ENCODE measurements around the gene SLC7A6. TPM values are rescaled to one million over a fixed set of nuclear protein-coding genes. Genes with fewer than 3 reads are reported as not detected.

Gene SLC7A6
- total RNA-seq, 1 experiment from 2014 or later: 28.5 TPM

GRCh38 chr16:68242926-68243858 lies 21.1 kb upstream of the SLC7A6 start:
- H2AFZ ChIP-seq (ENCODE audit: low read depth, low read length, poor library complexity, severe bottlenecking): no peak overlapping the region
- POLR2A ChIA-PET: no interaction called here

More at GRCh38 chr16:68242926-68243858, 21.1 kb upstream of the SLC7A6 start:
- no peak for ATAC-seq
- Histone ChIP-seq H3K4me2 (ENCODE audit: low read length) (no peak overlapping the region), H3K4me1 (ENCODE audit: control insufficient read depth in 1 of 2, insufficient read depth in 2 of 2, low read length in 2 of 2) (peaks cover 9 to 32% of the 10 kb centered on the region in 2 experiments), H3K9me3 (ENCODE audit: control insufficient read depth in 1 of 2, insufficient read depth in 1 of 2, low read depth in 1 of 2, low read length in 2 of 2) (no peaks in the 10 kb centered on the region), H3K27me3 (ENCODE audit: insufficient read depth, low read length) (no peaks in the 10 kb centered on the region), H4K20me1 (ENCODE audit: insufficient read depth) (no peaks in the 10 kb centered on the region), H3K79me2 (ENCODE audit: insufficient read depth, low read length) (peaks cover 10% of the 10 kb centered on the region; the same call in 1 of the 2 replicates), H3K27ac (ENCODE audit: low read depth, low read length) (no peak overlapping the region), H3K9me2 (ENCODE audit: insufficient read depth) (no peaks in the 10 kb centered on the region), H3K4me3 (replicated peaks in 1 of 2; ENCODE audit: low read depth in 1 of 2, low read length in 2 of 2) (no peak overlapping the region), H3K36me3 (ENCODE audit: control insufficient read depth in 1 of 2, insufficient read depth in 2 of 2, low read length in 2 of 2) (no peaks in the 10 kb centered on the region), H3K9ac (ENCODE audit: low read length) (no peak overlapping the region)
- no peak for DNase-seq (ENCODE audit: low read depth, low spot score)
- ChIA-PET RAD21 (ENCODE audit: low non-redundant PET in 1 of 2, low total read pairs in 2 of 2, uncharacterized antibody in 2 of 2, unreplicated experiment in 2 of 2) (no interaction called here), CTCF (no interaction called here)
- intact Hi-C loops (cut with micrococcal nuclease): no loop called here
- no peak for TF ChIP-seq FOSL1 (IDR thresholded peaks at IDR 0.05; ENCODE audit: low read depth)
- no peak for TF ChIP-seq REST (IDR thresholded peaks at IDR 0.05; ENCODE audit: low read depth)
- no peak for TF ChIP-seq RAD21 (IDR thresholded peaks at IDR 0.05; ENCODE audit: low read depth)
- TF ChIP-seq POLR2A (IDR thresholded peaks at IDR 0.05; ENCODE audit: borderline replicate concordance, extremely low read depth, insufficient read depth, insufficient read length): no peak
- no peak for TF ChIP-seq ATF3 (IDR thresholded peaks at IDR 0.05)
- no peak for TF ChIP-seq SIN3A (IDR thresholded peaks at IDR 0.05; ENCODE audit: low read depth)
- no peak for TF ChIP-seq EZH2phosphoT487 (IDR thresholded peaks at IDR 0.05; ENCODE audit: borderline replicate concordance)
- TF ChIP-seq SRF (IDR thresholded peaks at IDR 0.05; ENCODE audit: low read depth): no peak
- no TSS peak for BruUV-seq (replicated peaks)

Data from HCT116 (cell line).